ENCODE data around the gene KLK6. TPM values are rescaled to one million over a fixed set of nuclear protein-coding genes. Genes with fewer than 3 reads are reported as not detected.
"Not testable (repeated sequence)": the region's sequence is repeated elsewhere in the genome, so short reads cannot be mapped to it uniquely, and the experiment has no call there.

The KLK6 gene
- total RNA-seq, 2 experiments from 2014 or later: not detected

- ChIA-PET CTCF (no interaction called here), POLR2A (no interaction called here)
- ATAC-seq: no peak
- H3K36me3 Mint-ChIP-seq (ENCODE audit: low read depth): no peaks in the 10 kb centered on the region
- no peaks in the 10 kb centered on the region for H3K4me1 Mint-ChIP-seq (ENCODE audit: low read depth)
- H3K9me3 Mint-ChIP-seq (ENCODE audit: insufficient read depth): no peaks in the 10 kb centered on the region
- H3K4me3 Mint-ChIP-seq: no peak overlapping the region
- DNase-seq: no peak
- no peak overlapping the region for H3K27ac Mint-ChIP-seq
- H3K27me3 Mint-ChIP-seq (ENCODE audit: low read depth): peaks cover 12% of the 10 kb centered on the region
These were observed 12.8 kb upstream of the KLK6 start for GRCh38 chr19:50982186-50982585.

- H3K27me3 Mint-ChIP-seq (ENCODE audit: low read depth): peaks cover 12% of the 10 kb centered on the region
- H3K9me3 Mint-ChIP-seq (ENCODE audit: insufficient read depth): no peaks in the 10 kb centered on the region
- H3K4me1 Mint-ChIP-seq (ENCODE audit: low read depth): no peaks in the 10 kb centered on the region
- ChIA-PET POLR2A (no interaction called here), CTCF (no interaction called here)
- ATAC-seq (no peak), DNase-seq (no peak)
- H3K4me3 Mint-ChIP-seq: no peak overlapping the region
- H3K27ac Mint-ChIP-seq: no peak overlapping the region
- H3K36me3 Mint-ChIP-seq (ENCODE audit: low read depth): no peaks in the 10 kb centered on the region
These were observed 12.3 kb upstream of the KLK6 start for GRCh38 chr19:50981587-50982146.

- Mint-ChIP-seq H3K36me3 (ENCODE audit: low read depth) (no peaks in the 10 kb centered on the region), H3K27me3 (ENCODE audit: low read depth) (peaks cover 13% of the 10 kb centered on the region), H3K4me1 (ENCODE audit: low read depth) (no peaks in the 10 kb centered on the region), H3K27ac (no peak overlapping the region), H3K9me3 (ENCODE audit: insufficient read depth) (no peaks in the 10 kb centered on the region), H3K4me3 (no peak overlapping the region)
- ChIA-PET CTCF (no interaction called here), POLR2A (no interaction called here)
- DNase-seq (no peak), ATAC-seq (no peak)
These were observed 10.8 kb upstream of the KLK6 start for GRCh38 chr19:50980208-50980607.

GRCh38 chr19:50979758-50980157 lies 10.4 kb upstream of the KLK6 start:
- Mint-ChIP-seq H3K27me3 (ENCODE audit: low read depth) (peaks cover 9% of the 10 kb centered on the region), H3K4me1 (ENCODE audit: low read depth) (no peaks in the 10 kb centered on the region), H3K36me3 (ENCODE audit: low read depth) (no peaks in the 10 kb centered on the region), H3K9me3 (ENCODE audit: insufficient read depth) (no peaks in the 10 kb centered on the region), H3K27ac (no peak overlapping the region), H3K4me3 (no peak overlapping the region)
- ChIA-PET POLR2A (interaction anchor here (0.6 kb wide), 1 partner anchor 594 kb away, joined by 3 read pairs; no protein-coding TSS in a partner anchor), CTCF (no interaction called here)
- no peak for ATAC-seq
- no peak for DNase-seq

GRCh38 chr19:50978772-50979390 lies 9.5 kb upstream of the KLK6 start:
- ChIA-PET POLR2A (interaction anchor here (0.6 kb wide), 1 partner anchor 595 kb away, joined by 3 read pairs; no protein-coding TSS in a partner anchor), CTCF (no interaction called here)
- Mint-ChIP-seq H3K27me3 (ENCODE audit: low read depth) (peaks cover 7% of the 10 kb centered on the region), H3K36me3 (ENCODE audit: low read depth) (no peaks in the 10 kb centered on the region), H3K4me1 (ENCODE audit: low read depth) (no peaks in the 10 kb centered on the region), H3K27ac (no peak overlapping the region), H3K4me3 (no peak overlapping the region), H3K9me3 (ENCODE audit: insufficient read depth) (no peaks in the 10 kb centered on the region)
- DNase-seq (no peak), ATAC-seq (no peak)

GRCh38 chr19:50977626-50978025 lies 8.2 kb upstream of the KLK6 start:
- no peak overlapping the region for H3K27ac Mint-ChIP-seq
- DNase-seq: no peak
- no peaks in the 10 kb centered on the region for H3K9me3 Mint-ChIP-seq (ENCODE audit: insufficient read depth)
- POLR2A ChIA-PET: interaction anchor here (0.7 kb wide), 1 partner anchor 36 kb away, joined by 3 read pairs; no protein-coding TSS in a partner anchor
- no peaks in the 10 kb centered on the region for H3K4me1 Mint-ChIP-seq (ENCODE audit: low read depth)
- H3K4me3 Mint-ChIP-seq: no peak overlapping the region
- no peaks in the 10 kb centered on the region for H3K36me3 Mint-ChIP-seq (ENCODE audit: low read depth)
- no peak for ATAC-seq
- CTCF ChIA-PET: no interaction called here
- H3K27me3 Mint-ChIP-seq (ENCODE audit: low read depth): peaks cover 8% of the 10 kb centered on the region

- H3K27me3 Mint-ChIP-seq (ENCODE audit: low read depth): peaks cover 5% of the 10 kb centered on the region
- CTCF ChIA-PET: no interaction called here
- no peak for ATAC-seq
- H3K4me1 Mint-ChIP-seq (ENCODE audit: low read depth): no peaks in the 10 kb centered on the region
- H3K4me3 Mint-ChIP-seq: no peak overlapping the region
- no peaks in the 10 kb centered on the region for H3K36me3 Mint-ChIP-seq (ENCODE audit: low read depth)
- H3K9me3 Mint-ChIP-seq (ENCODE audit: insufficient read depth): no peaks in the 10 kb centered on the region
- H3K27ac Mint-ChIP-seq: no peak overlapping the region
- POLR2A ChIA-PET: no interaction called here
- no peak for DNase-seq
These were observed 6.4 kb upstream of the KLK6 start for GRCh38 chr19:50975766-50976165.

GRCh38 chr19:50974702-50975556 lies 5.5 kb upstream of the KLK6 start:
- POLR2A ChIA-PET: no interaction called here

GRCh38 chr19:50972795-50973376 lies 3.5 kb upstream of the KLK6 start:
- CTCF ChIA-PET: no interaction called here

More at GRCh38 chr19:50974702-50975556, 5.5 kb upstream of the KLK6 start:
- no peak overlapping the region for H3K4me3 Mint-ChIP-seq
- CTCF ChIA-PET: no interaction called here
- no peak for ATAC-seq
- H3K9me3 Mint-ChIP-seq (ENCODE audit: insufficient read depth): no peaks in the 10 kb centered on the region
- H3K27ac Mint-ChIP-seq: peak overlapping the region; percentile 57
- no peaks in the 10 kb centered on the region for H3K4me1 Mint-ChIP-seq (ENCODE audit: low read depth)
- H3K36me3 Mint-ChIP-seq (ENCODE audit: low read depth): no peaks in the 10 kb centered on the region
- DNase-seq: no peak
- H3K27me3 Mint-ChIP-seq (ENCODE audit: low read depth): peaks cover 8% of the 10 kb centered on the region

GRCh38 chr19:50969810-50970209 lies 419 bp upstream of the KLK6 start:
- CTCF ChIA-PET; POLR2A ChIA-PET; H3K27ac Mint-ChIP-seq; ATAC-seq; H3K36me3 Mint-ChIP-seq (ENCODE audit: low read depth); DNase-seq; H3K27me3 Mint-ChIP-seq (ENCODE audit: low read depth); H3K9me3 Mint-ChIP-seq (ENCODE audit: insufficient read depth); H3K4me1 Mint-ChIP-seq (ENCODE audit: low read depth); H3K4me3 Mint-ChIP-seq: not testable (repeated sequence)

More at GRCh38 chr19:50972795-50973376, 3.5 kb upstream of the KLK6 start:
- Mint-ChIP-seq H3K27ac (no peak overlapping the region), H3K27me3 (ENCODE audit: low read depth) (peaks cover 8% of the 10 kb centered on the region), H3K9me3 (ENCODE audit: insufficient read depth) (no peaks in the 10 kb centered on the region), H3K4me1 (ENCODE audit: low read depth) (no peaks in the 10 kb centered on the region), H3K36me3 (ENCODE audit: low read depth) (no peaks in the 10 kb centered on the region), H3K4me3 (no peak overlapping the region)
- DNase-seq (no peak), ATAC-seq (no peak)
- POLR2A ChIA-PET: no interaction called here

- no peak overlapping the region for H3K27ac Mint-ChIP-seq
- H3K27me3 Mint-ChIP-seq (ENCODE audit: low read depth): peaks cover 4% of the 10 kb centered on the region
- no peaks in the 10 kb centered on the region for H3K9me3 Mint-ChIP-seq (ENCODE audit: insufficient read depth)
- DNase-seq (no peak), ATAC-seq (no peak)
- H3K36me3 Mint-ChIP-seq (ENCODE audit: low read depth): no peaks in the 10 kb centered on the region
- ChIA-PET CTCF (no interaction called here), POLR2A (no interaction called here)
- H3K4me3 Mint-ChIP-seq: no peak overlapping the region
- H3K4me1 Mint-ChIP-seq (ENCODE audit: low read depth): no peaks in the 10 kb centered on the region
These were observed 527 bp downstream of the KLK6 start for GRCh38 chr19:50968716-50969412.
